Esophagus squamous epithelium (tissue), 4 donors: ENCODE data around the gene ACTL6B.

ENCODE experiments used
- CTCF ChIP-seq, 6 experiments: fragments of 450-650 bp in 4 of 6; fragments of 200-600 bp in 2 of 6; sonication (generic) in 2 of 6; IDR thresholded peaks; one replicate each; pipeline ENCODE4 v1.5.1; 2016 to 2019; ENCODE audit warnings: antibody characterized with exemption in 6 of 6, mild to moderate bottlenecking in 4 of 6, moderate library complexity in 4 of 6
- POLR2A ChIP-seq, 4 donors: fragments of 450-650 bp; IDR thresholded peaks; one replicate each; pipeline ENCODE4 v1.6.1; 2017; ENCODE audit warnings: antibody characterized with exemption in 4 of 4, mild to moderate bottlenecking in 4 of 4, moderate library complexity in 3 of 4

- TF ChIP-seq CTCF (IDR thresholded peaks at IDR 0.05): no peak
- TF ChIP-seq POLR2A (IDR thresholded peaks at IDR 0.05): no peak
Observed at GRCh38 chr7:100679129-100679926, 23.1 kb upstream of the ACTL6B start.
